Measurements from ENCODE around the gene MST1R. TPM values are rescaled to one million over a fixed set of nuclear protein-coding genes. Genes with fewer than 3 reads are reported as not detected.
"Not testable (repeated sequence)": the region's sequence is repeated elsewhere in the genome, so short reads cannot be mapped to it uniquely, and the experiment has no call there.

Gene MST1R
- total RNA-seq, 1 donor from 2014 or later: 6.3 TPM

DNA sequence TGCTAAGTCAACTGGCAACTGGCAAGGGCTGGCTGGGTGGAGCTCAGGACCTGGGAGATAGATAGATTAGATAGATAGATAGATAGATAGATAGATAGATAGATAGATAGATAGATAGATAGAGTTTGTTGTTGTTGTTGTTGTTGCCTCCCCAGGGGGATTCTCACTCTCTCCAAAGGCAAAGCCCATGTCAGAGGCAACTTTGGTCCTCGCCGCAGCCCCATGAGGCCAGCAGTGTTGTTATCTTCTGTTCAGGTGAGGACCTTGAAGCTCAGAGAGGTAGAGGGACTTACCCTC is 7.4 kb upstream of the MST1R start:
- no peak for DNase-seq

DNA sequence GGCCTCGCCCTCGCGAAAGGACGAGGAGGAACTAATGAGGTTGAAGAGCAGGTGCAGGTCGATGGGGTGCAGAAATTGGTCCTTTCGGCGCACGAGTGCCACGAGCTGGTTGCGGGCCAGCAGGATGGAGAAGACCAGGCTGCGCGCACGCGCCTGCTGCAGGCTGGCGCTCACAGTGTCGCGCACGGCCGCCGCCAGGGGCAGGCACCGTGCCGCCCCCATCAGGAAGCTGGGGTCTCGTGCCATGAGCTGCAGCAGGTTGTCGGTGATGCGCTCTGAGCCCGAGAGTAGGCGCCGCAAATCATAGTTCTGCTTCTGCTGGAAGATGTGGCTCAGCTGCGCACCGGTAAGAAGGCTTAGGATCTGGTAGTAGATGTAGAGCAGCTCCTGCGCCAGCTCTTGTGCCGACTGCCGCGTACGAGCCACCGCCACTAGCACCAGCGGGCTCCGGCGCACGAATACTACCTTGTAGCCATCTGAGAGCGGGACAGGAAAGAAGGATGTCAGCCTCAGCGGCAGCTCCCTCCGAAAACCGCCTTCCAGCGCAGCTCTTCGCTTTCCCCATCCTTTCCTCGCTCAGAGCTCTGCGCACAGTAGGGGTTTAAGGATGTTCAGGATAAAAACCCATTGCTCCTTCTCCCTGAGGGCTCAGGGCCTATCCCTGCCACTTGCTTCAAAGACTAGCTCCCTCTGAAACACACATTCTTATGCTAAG is 6.9 kb upstream of the MST1R start:
- DNase-seq: no peak

DNA sequence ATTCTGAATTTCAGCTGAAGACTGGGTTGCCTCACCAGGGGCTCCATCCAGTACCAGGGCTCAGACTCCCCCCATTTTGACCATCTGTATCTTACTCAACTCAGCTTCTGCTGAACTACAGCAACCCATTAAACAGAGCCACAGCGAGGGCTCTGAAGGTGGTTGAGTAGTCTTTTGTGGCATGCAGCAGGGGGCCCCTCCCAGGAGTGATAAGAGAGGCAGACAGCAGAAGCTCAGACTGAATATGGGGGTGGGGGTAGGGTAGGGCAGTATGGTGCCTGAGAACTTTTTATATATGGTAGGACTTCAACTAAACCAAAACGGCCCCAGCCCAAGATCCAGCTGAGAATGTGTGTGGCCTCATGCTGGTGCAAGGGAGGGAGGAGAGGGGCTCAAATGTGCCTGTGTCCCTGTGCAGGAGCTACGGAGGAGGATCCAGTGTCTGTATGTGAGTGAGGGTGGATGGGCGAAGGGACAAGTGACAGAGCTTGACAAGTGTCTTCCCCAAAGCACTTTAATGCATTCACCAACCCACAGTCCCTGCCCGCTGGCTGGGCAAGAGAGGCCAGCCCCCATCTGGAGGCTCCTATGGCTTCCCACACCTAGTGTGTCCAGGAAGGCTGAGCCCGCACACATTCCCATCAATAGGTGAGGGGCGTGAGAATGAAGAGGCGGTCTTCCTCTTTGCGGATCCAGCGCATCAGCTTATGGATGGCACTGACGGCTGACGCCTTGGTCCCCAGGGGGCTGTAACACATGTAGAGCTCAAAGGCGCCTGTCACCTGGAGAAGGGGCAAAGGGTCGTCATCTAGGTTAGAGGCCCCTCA is 4.9 kb upstream of the MST1R start:
- no peak for DNase-seq

DNA sequence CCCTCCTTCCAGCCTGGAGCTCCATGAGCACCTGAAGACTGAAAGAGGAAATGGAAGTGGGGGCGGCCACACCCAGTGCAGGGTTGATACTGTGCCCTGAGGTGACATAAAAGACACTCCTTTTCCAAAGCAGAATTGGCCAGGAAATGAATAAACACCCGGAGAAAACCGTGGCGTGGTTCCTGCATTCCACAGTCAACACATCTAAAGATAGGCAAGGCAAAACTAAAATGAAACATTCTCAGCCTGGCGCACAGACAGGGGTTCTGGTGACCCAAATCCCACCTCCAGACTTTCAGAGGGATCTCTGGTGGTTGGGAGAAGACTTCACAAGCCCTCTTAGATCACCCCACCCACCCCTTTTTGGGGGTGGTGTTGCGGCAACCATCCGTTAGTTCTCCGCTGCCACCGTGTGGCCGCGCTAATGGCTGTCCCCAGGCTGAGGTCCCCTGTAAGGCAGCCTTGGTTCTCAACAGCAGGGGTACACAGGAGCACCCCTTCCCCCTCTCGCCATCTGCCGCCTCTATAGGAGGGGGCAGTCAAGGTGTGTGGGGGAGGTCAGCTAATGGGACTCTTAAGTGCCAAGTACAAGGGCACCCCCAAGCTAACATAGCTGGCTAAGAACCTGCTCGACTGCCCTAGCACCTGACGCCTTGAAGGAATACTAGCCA is 2.5 kb upstream of the MST1R start:
- DNase-seq: peak; percentile 33

DNA sequence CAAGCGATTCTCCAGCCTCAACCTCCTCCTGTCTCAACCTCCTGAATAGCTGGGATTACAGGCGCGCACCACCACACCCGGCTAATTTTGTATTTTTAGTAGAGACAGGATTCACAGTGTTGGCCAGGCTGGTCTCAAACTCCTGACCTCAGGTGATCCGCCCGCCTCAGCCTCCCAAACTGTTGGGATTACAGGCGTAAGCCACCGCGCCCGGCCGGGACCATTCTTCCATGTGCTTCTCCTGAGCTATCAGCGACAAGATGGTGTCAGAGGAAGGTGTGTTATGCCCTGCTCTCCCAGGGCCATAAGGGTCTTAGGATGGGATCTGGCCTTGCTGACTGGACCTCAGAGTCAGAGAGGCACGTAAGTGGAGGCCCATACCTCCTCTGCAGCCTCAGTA is 775 bp upstream of the MST1R start:
- DNase-seq: not testable (repeated sequence)

DNA sequence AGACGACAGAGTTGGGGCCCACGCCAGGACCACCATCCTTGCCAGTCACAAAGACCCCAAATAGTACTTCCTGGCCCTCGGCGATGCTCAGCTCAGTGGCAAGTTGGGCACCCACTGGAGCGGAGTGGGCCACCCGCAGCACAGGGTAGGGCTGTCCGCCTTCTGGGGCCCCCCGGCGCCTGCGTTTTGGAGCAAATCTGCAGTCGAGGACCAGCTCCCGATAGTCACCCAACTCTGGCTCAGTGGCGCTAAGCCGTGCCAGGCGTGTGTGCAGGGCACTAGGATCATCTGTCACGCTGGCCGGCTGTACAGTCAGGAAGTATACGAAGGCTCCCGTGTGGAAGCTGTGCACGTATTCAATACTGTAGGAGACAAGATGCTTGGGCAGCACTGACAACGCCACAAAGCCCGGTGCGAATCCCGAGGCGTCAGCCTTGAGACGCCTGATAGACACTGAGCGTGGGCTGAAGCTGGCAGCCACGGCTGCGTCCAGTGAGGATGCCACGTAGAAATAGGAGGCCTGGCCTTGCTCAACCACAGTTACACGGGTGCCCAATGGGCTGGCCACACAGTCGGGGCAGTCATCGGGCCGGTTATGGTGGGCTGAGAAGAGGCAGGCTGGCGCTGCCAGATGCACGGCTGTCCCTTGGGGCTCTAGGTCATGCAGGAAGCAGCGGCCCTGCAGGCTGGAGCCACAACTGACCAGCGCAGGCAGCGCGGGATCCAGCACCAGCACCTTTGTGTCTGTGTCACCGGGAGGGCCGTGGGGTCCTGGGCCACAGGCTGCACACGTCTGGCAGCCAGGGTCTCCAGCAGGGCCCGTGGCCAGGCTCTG is 945 bp downstream of the MST1R start:
- DNase-seq: no peak

DNA sequence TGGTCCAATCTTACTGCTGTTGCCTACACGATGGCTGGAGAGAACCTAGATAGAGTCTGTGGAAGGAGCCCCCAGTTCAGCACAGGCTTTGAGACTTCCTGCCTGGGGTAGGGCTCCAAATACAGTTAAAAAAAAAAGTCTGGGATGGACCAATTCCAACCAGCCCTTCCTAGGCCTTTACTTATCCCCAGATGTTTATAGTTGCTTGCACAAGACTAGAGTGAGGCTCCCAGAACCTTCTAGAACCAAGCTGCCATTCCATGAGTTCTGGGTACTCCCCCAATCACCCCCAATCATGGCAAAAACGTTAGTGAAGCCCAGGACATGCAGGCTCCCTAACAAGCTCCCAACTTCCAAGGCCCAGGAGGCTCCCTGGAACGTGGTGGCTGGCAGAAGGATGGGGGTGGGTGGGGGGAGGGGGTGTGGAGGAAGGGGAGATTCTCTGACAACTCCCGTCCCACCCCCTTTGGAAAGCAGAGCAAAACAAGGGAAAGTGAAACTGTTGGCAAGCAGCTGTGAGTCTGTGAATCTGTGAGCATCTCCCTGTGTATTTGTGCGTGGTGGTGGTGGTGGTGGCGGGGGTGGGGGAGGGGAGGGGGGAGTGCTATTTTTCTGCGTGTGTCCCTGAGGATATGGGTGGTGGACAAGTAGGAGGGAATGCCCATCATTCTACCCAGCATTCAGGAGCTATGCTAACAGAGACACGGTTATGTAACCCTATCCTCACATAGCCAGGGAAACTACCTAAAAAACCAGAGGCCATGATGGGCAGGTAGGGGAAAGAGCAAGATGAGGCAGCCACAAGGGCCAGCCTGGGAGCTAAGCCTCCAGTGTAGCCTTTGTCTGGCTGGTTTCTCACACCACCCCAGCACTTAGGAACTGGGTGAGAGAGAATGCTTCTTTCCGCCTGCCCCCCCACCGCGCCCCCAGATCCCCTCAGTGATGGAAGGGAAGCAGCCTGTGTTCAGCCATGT is 2.0 kb downstream of the MST1R start:
- peak; percentile 53 for DNase-seq

DNA sequence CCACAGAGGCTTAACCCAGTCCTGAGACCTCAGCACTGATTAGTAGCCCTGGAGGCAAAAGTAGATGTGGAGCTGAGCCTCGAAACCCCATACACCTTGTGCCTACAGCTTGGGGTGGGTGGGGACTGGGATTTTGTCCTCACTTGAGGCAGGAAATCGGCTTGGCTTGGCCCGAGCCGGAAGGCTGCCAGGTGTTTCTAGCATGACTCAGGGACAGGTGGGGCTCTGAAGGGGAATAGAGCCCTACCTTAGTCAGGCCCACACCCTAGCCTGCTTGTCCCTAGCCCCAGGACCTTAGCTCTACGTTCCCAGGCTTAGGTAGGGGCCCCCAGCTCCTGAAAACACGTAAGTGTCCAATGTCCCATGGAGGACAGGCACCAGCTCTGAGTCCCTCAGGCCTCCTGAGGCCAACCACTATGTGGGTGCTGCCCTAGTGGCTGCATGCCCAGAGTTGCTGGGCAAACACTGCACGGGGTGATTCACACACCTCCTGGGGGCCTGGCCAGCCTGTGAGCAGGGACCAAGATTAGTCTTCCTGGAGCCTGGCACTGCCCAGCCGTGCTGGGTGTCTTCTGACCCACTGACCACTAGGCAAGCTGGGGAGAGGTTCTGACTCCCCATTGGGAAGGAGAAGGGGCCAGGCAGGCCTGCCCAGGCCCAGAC is 3.1 kb downstream of the MST1R start:
- no peak for DNase-seq

DNA sequence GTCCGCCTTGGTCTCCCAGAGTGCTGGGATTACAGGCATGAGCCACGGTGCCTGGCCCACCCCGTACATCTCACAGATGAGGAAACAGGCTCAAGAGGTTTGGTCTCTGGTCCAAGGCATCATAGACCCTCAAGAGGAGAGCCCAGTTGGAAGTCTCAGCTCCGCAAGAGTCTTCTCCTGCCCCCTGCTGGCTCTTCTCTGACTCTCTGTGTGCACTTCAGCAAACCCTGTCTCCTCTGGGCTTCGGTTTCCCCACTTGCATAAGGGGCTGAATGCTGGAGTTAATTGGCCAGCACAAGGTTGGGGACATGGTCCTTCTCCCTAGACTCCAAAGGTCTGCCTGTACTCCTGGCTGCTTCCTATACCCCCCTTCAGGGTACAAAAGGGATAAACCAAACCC is 3.9 kb downstream of the MST1R start:
- DNase-seq: no peak

DNA sequence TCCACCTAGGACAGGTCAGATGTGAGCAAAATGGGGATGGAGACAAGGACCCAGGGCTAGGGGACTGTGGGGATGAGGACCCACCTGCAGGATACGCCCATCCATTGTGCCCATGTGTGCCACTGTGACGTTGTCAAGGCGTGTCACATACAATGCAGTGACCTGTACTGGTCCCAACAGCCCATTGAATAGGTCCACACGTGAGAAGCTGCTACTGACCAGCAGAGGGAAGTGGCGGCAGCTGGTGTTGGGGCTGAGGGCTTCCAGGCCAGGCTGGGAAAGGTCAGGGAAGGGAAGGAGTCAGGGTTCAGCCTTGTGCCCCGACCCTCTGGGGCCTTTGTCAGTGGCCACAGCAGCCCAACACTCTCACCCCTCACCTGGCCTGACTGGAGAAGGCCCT is 4.7 kb downstream of the MST1R start:
- DNase-seq: no peak

DNA sequence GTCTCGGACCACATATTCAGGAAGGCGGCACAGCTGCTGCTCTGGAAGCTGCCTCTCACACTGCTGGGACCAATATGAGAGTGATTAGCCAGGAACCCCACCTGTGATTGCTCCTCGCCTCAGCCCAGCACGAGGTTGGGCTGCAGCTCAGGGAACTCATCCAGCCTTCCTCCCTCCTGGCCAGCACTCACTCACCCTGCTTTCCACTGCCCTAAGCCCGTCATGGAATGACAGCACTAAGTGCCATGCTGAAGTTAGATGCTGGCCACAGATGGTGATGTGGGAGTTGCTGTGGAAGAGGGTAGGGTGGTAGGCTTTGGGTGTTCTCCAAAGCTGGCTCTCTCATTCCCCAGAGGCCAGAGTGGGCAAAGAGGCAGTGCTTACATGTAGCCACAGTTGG is 7.3 kb downstream of the MST1R start:
- DNase-seq: no peak

DNA sequence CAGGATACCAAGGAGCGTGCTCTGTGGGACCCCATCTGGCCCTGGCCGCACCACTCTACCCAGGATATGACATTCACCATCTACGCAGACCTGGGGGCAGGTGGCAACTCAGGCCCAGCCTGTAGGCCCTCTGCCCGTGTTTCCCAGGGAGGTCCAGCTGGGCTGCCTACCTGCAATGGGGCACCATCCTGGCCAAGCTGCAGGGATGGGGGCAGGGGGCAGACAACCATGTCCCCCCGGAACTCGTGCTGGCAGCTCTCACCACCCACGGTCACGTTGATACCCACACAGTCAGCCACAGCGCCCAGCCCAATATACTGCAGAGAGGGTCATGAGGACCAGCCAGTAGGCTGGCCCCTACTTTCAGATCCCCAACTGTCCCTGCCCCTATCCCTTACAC is 7.9 kb downstream of the MST1R start:
- DNase-seq: no peak

DNA sequence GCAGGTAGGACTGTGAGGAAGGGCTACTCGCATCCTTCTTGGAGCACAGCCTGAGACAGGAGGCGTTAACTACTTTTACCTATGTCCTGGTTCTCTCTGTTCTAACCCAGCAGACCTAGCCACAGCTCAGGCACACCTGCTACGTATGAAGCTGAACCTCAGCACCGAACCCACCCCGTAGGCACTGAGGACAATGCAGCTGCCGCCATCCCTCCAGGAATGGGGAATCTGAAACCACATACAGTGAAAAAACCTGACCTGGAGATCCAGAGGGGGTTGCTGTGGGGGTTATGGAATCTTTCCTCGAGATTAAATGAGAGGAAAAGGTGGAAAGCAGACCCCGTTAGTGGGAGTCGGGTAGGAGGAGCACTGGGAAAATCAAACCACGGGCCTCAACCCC is 14.4 kb downstream of the MST1R start:
- DNase-seq: no peak

DNA sequence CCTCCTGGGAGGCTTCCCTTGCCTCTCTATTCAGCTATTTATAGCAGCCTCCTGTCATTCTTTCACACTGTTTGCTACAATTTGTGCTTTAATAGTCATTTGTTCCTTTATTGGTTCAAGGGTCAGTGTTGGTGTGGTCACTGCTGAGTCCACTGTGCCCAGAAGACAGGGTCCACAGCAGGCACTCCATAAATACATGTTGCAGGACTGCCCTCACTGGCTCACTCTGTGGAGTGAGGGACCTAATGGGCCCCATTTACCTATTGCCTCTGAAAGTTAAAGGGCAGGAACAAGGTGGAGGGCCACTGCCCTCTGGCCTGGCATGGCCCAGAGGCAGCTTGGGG is 16.8 kb downstream of the MST1R start:
- DNase-seq: no peak

DNA sequence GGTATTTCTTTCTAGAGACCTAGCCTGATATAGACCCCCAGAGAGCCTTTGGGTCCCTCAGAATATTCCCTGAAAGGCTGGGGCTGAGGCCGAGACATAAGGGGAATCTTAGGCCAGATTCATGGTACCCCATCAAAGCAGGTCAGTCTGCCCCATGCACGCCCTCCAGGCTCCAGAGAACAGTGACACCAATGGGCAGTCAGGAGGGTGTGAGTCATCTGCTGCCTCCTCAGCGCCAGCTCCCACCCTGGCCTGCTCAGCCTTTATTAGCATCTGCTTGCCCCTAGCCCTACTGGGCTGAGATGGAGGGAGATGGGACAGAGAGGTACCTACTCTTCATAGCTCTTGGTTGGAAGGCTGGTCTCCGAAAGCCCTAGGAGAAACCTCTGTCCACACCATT is 19.7 kb downstream of the MST1R start:
- no peak for DNase-seq

DNA sequence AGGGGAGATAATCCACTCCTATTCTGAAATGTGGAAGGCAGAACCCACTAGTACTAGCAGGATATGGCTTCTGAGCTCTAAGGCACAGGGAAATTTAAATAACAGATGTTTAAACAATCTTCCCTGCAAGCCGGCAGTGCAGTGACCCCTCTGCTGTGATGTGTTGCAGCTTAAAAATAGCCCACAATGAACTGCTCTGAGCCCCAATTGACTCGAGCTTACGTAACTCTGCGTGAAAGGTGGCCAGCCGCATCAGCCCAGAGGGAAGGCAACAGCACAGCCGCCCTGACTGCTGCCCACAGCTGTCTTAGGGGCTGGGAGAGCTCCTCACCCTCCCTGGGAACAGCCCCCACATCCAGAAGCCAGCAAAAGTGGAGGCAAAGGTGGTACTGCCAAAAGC is 21.5 kb downstream of the MST1R start:
- DNase-seq: peak; percentile 2

DNA sequence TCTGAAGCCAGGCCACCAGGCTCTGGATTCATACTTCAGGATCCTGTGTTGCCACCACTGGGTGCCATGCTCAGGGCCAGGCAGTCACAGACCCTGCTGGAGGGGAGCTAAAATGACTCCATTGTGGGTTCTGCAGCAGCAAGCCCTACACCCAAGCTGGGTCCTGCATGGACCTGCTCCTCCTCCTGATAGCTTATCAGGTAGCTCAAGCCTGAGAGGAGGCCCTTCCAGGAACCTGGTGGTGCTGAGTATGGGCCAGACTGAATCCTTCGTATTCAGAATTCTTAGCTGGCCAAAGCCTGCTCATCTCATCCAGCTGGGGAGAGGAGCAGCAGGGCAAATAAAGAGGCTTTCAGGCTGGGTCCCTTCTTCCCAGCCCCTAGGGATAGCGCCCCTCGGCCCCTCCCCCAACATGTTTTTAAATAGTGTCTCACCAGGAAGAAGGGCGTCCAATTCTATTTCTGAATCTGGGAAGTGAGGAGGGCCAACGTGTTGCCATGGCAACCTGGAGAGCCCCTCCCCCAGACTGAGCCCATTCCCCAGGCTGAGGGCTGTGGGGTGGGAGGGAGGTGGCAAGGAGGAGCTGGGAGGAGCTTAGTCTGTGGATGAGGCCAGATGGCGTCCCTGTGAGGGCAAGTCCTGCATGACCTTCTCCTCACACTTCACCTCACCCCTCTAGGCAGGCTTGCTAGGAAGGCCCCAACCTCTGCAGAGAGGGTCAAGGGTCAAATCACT is 22.9 kb downstream of the MST1R start:
- DNase-seq: no peak

DNA sequence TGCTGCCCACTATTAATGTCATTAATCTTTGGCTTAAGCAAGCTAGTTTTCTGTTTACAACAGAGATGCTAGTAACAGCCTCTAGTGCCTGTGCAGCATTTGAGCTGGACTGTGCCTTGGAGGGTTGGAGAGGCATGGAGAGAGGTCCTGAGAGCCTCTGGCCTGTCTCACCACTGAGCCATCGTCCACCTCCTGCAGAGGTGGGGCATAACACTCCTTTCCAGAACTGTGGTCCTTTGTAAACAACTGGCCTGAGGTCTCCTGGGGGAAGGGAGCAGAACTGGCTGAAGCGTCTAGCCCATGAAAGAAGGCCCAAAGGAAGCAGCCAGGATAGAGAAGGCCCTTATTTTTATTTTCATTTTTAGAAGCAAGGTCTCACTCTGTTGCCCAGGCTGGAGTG is 24.0 kb downstream of the MST1R start:
- no peak for DNase-seq

DNA sequence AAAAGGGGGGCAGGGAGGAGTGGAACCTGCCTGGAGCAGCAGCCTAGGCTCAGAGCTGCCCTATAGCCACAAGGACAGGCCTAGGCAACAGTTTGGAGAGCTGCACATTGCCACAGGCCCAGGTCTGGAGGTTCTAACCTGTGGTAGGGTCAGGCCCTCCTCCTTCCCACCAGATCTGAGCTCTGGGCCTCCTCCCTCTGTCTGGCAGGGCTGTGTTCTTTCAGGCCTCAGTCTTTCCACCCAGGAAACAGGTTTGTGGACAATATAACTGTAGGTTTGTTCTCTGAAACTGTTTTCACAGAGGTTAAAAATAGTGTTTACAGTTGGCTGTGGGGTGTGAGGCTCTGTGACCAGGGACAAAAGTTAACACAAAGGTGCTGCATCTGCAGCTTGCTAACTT is 25.0 kb downstream of the MST1R start:
- no peak for DNase-seq

DNA sequence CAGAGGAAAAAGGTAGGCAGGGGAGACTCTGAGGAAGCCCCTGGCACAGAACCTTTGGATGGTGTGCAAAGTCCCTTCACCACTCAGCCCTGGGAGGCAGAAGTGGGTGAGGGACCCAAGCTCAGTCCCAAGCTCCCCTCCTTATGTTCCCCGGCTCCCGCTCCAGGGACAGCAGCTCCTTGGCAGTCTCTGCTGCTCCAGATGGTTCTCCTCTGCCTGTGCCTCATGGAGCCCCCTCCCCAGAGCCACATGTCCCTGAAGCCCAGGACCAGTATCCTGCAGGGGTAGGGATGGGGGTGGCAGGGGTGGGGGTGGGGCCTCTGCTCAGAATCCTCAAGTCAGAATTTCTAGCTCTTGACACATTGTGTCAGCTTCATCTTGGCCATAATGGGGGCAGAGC is 26.0 kb downstream of the MST1R start:
- DNase-seq: no peak

All from skin of body (tissue), 2 donors.